Spleen (tissue), 11 donors: Measurements from ENCODE around the gene MT1G. TPM values are rescaled to one million over a fixed set of nuclear protein-coding genes. Genes with fewer than 3 reads are reported as not detected.

Experiments
- DNase-seq: peaks from one replicate; pipeline ENCODE4 v3.0.0-alpha.2; 2020
- H3K27ac ChIP-seq, 8 donors: fragments of 200-600 bp; sonication (generic) in 7 of 8; 1 replicate in 4 of 8; 2 replicates in 4 of 8; pipeline versions ENCODE4 v1.5.0 to v1.8.0; 2016 to 2021; ENCODE audit warnings: inconsistent platforms in 4 of 8, mild to moderate bottlenecking in 4 of 8, moderate library complexity in 1 of 8
- H3K27me3 ChIP-seq, 7 donors: fragments of 200-600 bp; sonication (generic) in 6 of 7; replicated peaks in 1 of 7; 1 replicate in 4 of 7; 2 replicates in 3 of 7; pipeline versions ENCODE4 v1.5.0 to v1.8.0; 2016 to 2021; ENCODE audit warnings: inconsistent platforms in 3 of 7, mild to moderate bottlenecking in 1 of 7
- H3K36me3 ChIP-seq, 6 donors: fragments of 200-600 bp; sonication (generic) in 5 of 6; 1 replicate in 4 of 6; 2 replicates in 2 of 6; pipeline versions ENCODE4 v1.5.0 to v1.8.0; 2016 to 2021; ENCODE audit warnings: inconsistent platforms in 2 of 6
- H3K4me1 ChIP-seq, 6 donors: fragments of 200-600 bp; sonication (generic) in 5 of 6; 1 replicate in 3 of 6; 2 replicates in 3 of 6; pipeline versions ENCODE4 v1.5.0 to v1.8.0; 2016 to 2021; ENCODE audit warnings: inconsistent platforms in 3 of 6
- H3K4me3 ChIP-seq, 8 donors: fragments of 200-600 bp; sonication (generic) in 7 of 8; 1 replicate in 4 of 8; 2 replicates in 4 of 8; pipeline versions ENCODE4 v1.5.0 to v1.8.0; 2016 to 2021; ENCODE audit warnings: inconsistent platforms in 4 of 8, mild to moderate bottlenecking in 4 of 8, moderate library complexity in 2 of 8
- H3K9me3 ChIP-seq, 8 donors: fragments of 200-600 bp; sonication (generic) in 7 of 8; 1 replicate in 4 of 8; 2 replicates in 4 of 8; pipeline versions ENCODE4 v1.5.0 to v1.8.0; 2016 to 2021; ENCODE audit warnings: inconsistent platforms in 4 of 8
- POLR2A ChIP-seq, 3 donors: fragments of 450-650 bp; IDR thresholded peaks; one replicate each; pipeline ENCODE4 v1.5.1; 2017; ENCODE audit warnings: antibody characterized with exemption in 3 of 3, mild to moderate bottlenecking in 1 of 3
- POLR2AphosphoS5 ChIP-seq, 3 donors: sonication (generic); formaldehyde crosslinking; IDR thresholded peaks; one replicate each; pipeline ENCODE4 v1.5.1; 2017; ENCODE audit warnings: antibody characterized with exemption in 3 of 3
- WGBS, 5 donors: extraction: QIAGEN DNeasy Blood & Tissue Kit in 3 of 5; methylation state at CpG; one replicate each; pipeline versions ENCODE4 v1.1.5 to v1.1.7; 2013 to 2018; 5-methylcytosine and 5-hydroxymethylcytosine counted together
- intact Hi-C: fragments of 100-400 bp; cut with DNase I; formaldehyde crosslinking; loops from one replicate; pipeline ENCODE4 v1.15.0; 2023; ENCODE audit warnings: low total_unique reads
- polyA plus RNA-seq, 3 donors: library from polyadenylated mRNA; stranded (reverse); fragments of 200-250 nt; gene quantifications; one replicate each; pipeline ENCODE4 v1.2.1, GENCODE V29; 2013
- total RNA-seq, 7 donors: library from RNA; depleted of rRNA in 3 of 7; stranded (reverse); fragments of >200 nt in 3 of 7; fragmentation: NEBNext Ultra II Directional in 4 of 7; extraction: Animal tissue kit (Norgen Biotek cat#: 25700) in 4 of 7; gene quantifications; one replicate each; pipeline versions ENCODE4 v1.1.0 to v1.2.1, GENCODE V29; 2016 to 2021
- TF ChIP-seq, protein P1 (sequence below), 11 experiments: fragments of 200-600 bp in 7 of 11; fragments of 450-650 bp in 4 of 11; sonication (generic) in 4 of 11; IDR thresholded peaks in 8 of 11; conservative IDR thresholded peaks in 3 of 11; 1 replicate in 7 of 11; 2 replicates in 4 of 11; pipeline versions ENCODE4 v1.4.0 to v1.8.0; 2016 to 2021; ENCODE audit warnings: antibody characterized with exemption in 11 of 11, inconsistent platforms in 4 of 11, mild to moderate bottlenecking in 1 of 11
- donor health status: healthy with polysubstance abuse.
- donor health status: DM: no; HTN: no; CAD: no; lungs with moderate emphysema.
- donor health status: DM: no; HTN: no; CAD: no.
- donor health status: Bipolar disorder and iron deficiency.
- donor health status: healthy.
- donor health status: DM: no; HTN: no; CAD: no.
- donor health status: DM: yes; HTN: yes; CAD: no.

Gene MT1G
- total and polyA plus RNA-seq, 10 donors: 1.1 to 12.2 (median 3.9) TPM; not detected in 5

DNA sequence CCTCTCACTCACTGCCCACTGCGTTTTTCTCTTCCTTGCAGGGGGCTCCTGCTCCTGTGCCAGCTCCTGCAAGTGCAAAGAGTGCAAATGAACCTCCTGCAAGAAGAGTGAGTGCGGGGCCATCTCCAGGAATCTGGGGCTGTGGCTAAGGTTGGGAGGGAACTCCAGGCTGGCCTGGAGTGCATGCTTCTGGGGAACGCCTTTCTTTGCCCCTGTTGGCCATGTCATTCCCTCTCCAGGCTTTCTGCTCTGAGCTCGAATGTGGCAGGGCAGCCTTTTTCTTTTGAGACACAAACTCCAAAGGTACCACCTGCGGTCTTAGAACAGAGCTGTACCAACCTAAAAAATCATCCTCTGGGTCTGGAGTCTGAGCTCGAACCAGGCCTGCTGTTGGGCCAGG is 49.7 kb downstream of the MT1G start:
- no peak for DNase-seq
- H3K36me3 ChIP-seq: no peaks in the 10 kb centered on the region
- peaks cover 0 to 14% (median 11%) of the 10 kb centered on the region in 6 donors for H3K4me1 ChIP-seq
- H3K4me3 ChIP-seq: peak overlapping the region in 1 of 8 donors; percentile 64
- peaks cover 0 to 31% (median 11%) of the 10 kb centered on the region in 7 donors for H3K27me3 ChIP-seq
- TF ChIP-seq POLR2A (IDR thresholded peaks at IDR 0.05) (no peak), POLR2AphosphoS5 (IDR thresholded peaks at IDR 0.05) (no peak)
- TF ChIP-seq, protein P1, sequence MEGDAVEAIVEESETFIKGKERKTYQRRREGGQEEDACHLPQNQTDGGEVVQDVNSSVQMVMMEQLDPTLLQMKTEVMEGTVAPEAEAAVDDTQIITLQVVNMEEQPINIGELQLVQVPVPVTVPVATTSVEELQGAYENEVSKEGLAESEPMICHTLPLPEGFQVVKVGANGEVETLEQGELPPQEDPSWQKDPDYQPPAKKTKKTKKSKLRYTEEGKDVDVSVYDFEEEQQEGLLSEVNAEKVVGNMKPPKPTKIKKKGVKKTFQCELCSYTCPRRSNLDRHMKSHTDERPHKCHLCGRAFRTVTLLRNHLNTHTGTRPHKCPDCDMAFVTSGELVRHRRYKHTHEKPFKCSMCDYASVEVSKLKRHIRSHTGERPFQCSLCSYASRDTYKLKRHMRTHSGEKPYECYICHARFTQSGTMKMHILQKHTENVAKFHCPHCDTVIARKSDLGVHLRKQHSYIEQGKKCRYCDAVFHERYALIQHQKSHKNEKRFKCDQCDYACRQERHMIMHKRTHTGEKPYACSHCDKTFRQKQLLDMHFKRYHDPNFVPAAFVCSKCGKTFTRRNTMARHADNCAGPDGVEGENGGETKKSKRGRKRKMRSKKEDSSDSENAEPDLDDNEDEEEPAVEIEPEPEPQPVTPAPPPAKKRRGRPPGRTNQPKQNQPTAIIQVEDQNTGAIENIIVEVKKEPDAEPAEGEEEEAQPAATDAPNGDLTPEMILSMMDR (IDR thresholded peaks at IDR 0.05 in 8 of 11, conservative IDR thresholded peaks at IDR 0.05 in 3 of 11): no peak
- no peaks in the 10 kb centered on the region for H3K9me3 ChIP-seq
- no peak overlapping the region for H3K27ac ChIP-seq
- WGBS, 5 donors: 48 to 77% (median 60%) methylated on average over 6 of the region's 6 CpGs
- intact Hi-C loops: no loop called here

DNA sequence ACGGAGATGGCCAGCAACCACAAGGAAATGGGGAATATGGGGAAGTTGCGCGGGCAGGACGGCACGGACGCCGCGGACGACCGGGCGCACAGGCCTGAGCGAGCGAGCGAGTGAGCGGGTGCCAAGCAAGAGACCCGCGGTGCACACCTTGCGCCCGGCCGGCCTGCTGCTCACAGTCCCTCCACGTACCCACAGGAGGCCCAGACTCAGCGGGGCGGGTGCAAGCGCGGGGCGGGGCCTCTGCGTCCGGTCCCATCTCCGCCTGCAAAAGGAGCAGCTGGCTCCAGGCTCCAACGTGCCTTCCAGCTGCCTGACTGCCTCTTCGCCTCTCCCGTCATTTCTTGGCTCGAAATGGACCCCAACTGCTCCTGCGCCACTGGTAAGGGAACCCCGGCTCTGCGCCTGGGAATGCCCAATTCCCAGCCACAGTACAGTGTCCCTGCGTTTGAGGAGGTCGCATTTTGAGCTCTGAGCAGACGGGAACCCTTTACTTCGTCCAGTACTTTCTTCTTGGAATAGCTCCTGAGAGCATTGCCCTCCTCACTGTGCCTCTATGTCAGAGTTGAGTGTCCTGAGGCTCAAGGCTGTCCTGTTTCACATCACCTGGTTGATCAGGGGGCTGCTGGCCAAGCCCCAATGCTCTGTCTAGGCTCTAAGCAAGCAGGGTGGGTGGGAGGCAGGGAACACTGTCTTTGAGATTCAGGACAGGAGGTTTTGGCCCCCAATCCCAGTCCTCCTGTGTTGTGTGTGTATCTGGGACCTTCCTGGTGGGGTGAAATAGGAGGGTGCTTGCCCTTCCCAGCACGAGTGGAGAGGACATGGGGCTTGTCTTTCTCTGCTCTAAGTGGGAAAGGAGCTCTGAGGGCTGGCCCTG is 50.4 kb downstream of the MT1G start:
- intact Hi-C loops: no loop called here
- Histone ChIP-seq H3K36me3 (no peaks in the 10 kb centered on the region), H3K4me3 (peak overlapping the region in 7 of 8 donors; percentile 29 to 64 (median 40)), H3K4me1 (peaks cover 0 to 14% (median 11%) of the 10 kb centered on the region in 6 donors), H3K9me3 (no peaks in the 10 kb centered on the region), H3K27me3 (peaks cover 0 to 31% (median 11%) of the 10 kb centered on the region in 7 donors), H3K27ac (peak overlapping the region in 6 of 8 donors; percentile 21 to 62 (median 39))
- DNase-seq: peak; percentile 85
- TF ChIP-seq POLR2AphosphoS5 (IDR thresholded peaks at IDR 0.05) (peak; percentile 55 to 81 (median 77)), POLR2A (IDR thresholded peaks at IDR 0.05) (no peak)
- TF ChIP-seq, protein P1 (IDR thresholded peaks at IDR 0.05 in 8 of 11, conservative IDR thresholded peaks at IDR 0.05 in 3 of 11): peak in 1 of 11 experiments; percentile 6
- WGBS, 5 donors: 4 to 15% (median 6%) methylated on average over 27 to 41 of the region's 41 CpGs

Other genes with a start within 250 kb of the MT1G start
- gene AMFR, start 242.5 kb downstream of the MT1G start, total RNA-seq: 100 to 1,000 TPM in 5 of 7 donors, 10 to 100 TPM in 2; 88.5 to 249 (median 126) TPM
- 10 to 100 TPM; 48.1 to 74.4 (median 56.2) TPM for gene AMFR, start 242.5 kb downstream of the MT1G start, polyA plus RNA-seq
- 10 to 100 TPM; 52.8 to 93.0 (median 83.2) TPM for gene NUDT21, start 216.7 kb downstream of the MT1G start, total RNA-seq
- 10 to 100 TPM; 19.4 to 36.8 (median 29.2) TPM for gene NUDT21, start 216.7 kb downstream of the MT1G start, polyA plus RNA-seq
- gene OGFOD1, start 216.5 kb downstream of the MT1G start, total RNA-seq: 10 to 100 TPM; 22.8 to 34.7 (median 30.5) TPM
- 10 to 100 TPM in 2 of 3 donors, 1 to 10 TPM in 1; 6.9 to 11.6 (median 10.3) TPM for gene OGFOD1, start 216.5 kb downstream of the MT1G start, polyA plus RNA-seq
- gene BBS2, start 148.0 kb downstream of the MT1G start, total RNA-seq: 10 to 100 TPM; 29.1 to 70.3 (median 52.8) TPM
- gene BBS2, start 148.0 kb downstream of the MT1G start, polyA plus RNA-seq: 10 to 100 TPM; 22.9 to 52.5 (median 33.3) TPM
- not detected for gene MT4, start 103.0 kb downstream of the MT1G start, total RNA-seq
- not detected for gene MT4, start 103.0 kb downstream of the MT1G start, polyA plus RNA-seq
- gene MT3, start 78.5 kb downstream of the MT1G start, total RNA-seq: under 1 TPM in 1 of 7 donors, not detected in 6; 0.77 TPM
- gene MT3, start 78.5 kb downstream of the MT1G start, polyA plus RNA-seq: 10 to 100 TPM in 1 of 3 donors, 1 to 10 TPM in 1, not detected in 1; 1.5 to 11.5 TPM
- gene MT2A, start 59.5 kb downstream of the MT1G start, total RNA-seq: 10 to 100 TPM; 25.3 to 96.9 (median 43.8) TPM
- 100 to 1,000 TPM in 2 of 3 donors, 10 to 100 TPM in 1; 73.3 to 176 (median 112) TPM for gene MT2A, start 59.5 kb downstream of the MT1G start, polyA plus RNA-seq
- gene MT1E, start 42.3 kb downstream of the MT1G start, total RNA-seq: 10 to 100 TPM in 6 of 7 donors, 1 to 10 TPM in 1; 2.5 to 49.6 (median 19.7) TPM
- 10 to 100 TPM; 21.0 to 34.0 (median 33.0) TPM for gene MT1E, start 42.3 kb downstream of the MT1G start, polyA plus RNA-seq
- gene MT1M, start 35.4 kb downstream of the MT1G start, total RNA-seq: 1 to 10 TPM in 6 of 7 donors, under 1 TPM in 1; 0.44 to 6.1 (median 3.5) TPM
- gene MT1M, start 35.4 kb downstream of the MT1G start, polyA plus RNA-seq: 10 to 100 TPM in 1 of 3 donors, 1 to 10 TPM in 1, under 1 TPM in 1; 0.93 to 11.8 (median 7.6) TPM
- gene MT1A, start 29.4 kb downstream of the MT1G start, total RNA-seq: 10 to 100 TPM in 1 of 7 donors, 1 to 10 TPM in 2, not detected in 4; 1.5 to 27.3 (median 1.5) TPM
- 10 to 100 TPM in 1 of 3 donors, 1 to 10 TPM in 2; 1.1 to 14.2 (median 8.5) TPM for gene MT1A, start 29.4 kb downstream of the MT1G start, polyA plus RNA-seq
- not detected for gene MT1B, start 16.2 kb downstream of the MT1G start, total RNA-seq
- gene MT1B, start 16.2 kb downstream of the MT1G start, polyA plus RNA-seq: not detected
- gene MT1F, start 10.1 kb downstream of the MT1G start, total RNA-seq: 10 to 100 TPM in 6 of 7 donors, 1 to 10 TPM in 1; 6.4 to 21.0 (median 13.6) TPM
- 10 to 100 TPM; 16.6 to 20.1 (median 19.4) TPM for gene MT1F, start 10.1 kb downstream of the MT1G start, polyA plus RNA-seq
- gene MT1H, start 1.7 kb upstream of the MT1G start, total RNA-seq: not detected
- gene MT1H, start 1.7 kb upstream of the MT1G start, polyA plus RNA-seq: 1 to 10 TPM in 1 of 3 donors, under 1 TPM in 2; 0.54 to 1.1 (median 0.96) TPM
- gene MT1X, start 14.4 kb upstream of the MT1G start, total RNA-seq: 10 to 100 TPM; 13.0 to 28.7 (median 19.4) TPM
- 100 to 1,000 TPM in 1 of 3 donors, 10 to 100 TPM in 2; 36.1 to 113 (median 44.4) TPM for gene MT1X, start 14.4 kb upstream of the MT1G start, polyA plus RNA-seq
- 100 to 1,000 TPM in 1 of 7 donors, 10 to 100 TPM in 6; 29.2 to 102 (median 69.2) TPM for gene NUP93, start 62.1 kb upstream of the MT1G start, total RNA-seq
- gene NUP93, start 62.1 kb upstream of the MT1G start, polyA plus RNA-seq: 10 to 100 TPM; 41.1 to 58.3 (median 55.0) TPM
- 1 to 10 TPM in 3 of 7 donors, under 1 TPM in 4; 0.42 to 2.6 (median 0.94) TPM for gene SLC12A3, start 197.1 kb upstream of the MT1G start, total RNA-seq
- 1 to 10 TPM in 2 of 3 donors, under 1 TPM in 1; 0.46 to 2.3 (median 1.9) TPM for gene SLC12A3, start 197.1 kb upstream of the MT1G start, polyA plus RNA-seq